Fibroblast of mammary gland (primary cell): ENCODE measurements around the gene RAB3IL1.
A peak's percentile ranks its signal among the peaks of the same experiment; 100 is the strongest.

Experiments
- DNase-seq: peaks from one replicate; pipeline ENCODE4 v3.0.0-alpha.2; 2010; ENCODE audit warnings: low read depth
- H3K4me3 ChIP-seq: 2 replicates; pipeline ENCODE4 v1.5.1; 2011; ENCODE audit warnings: low read depth, mild to moderate bottlenecking, low read length, moderate library complexity; ENCODE audit not compliant: control insufficient read depth
- TF ChIP-seq, protein P1 (sequence below): conservative IDR thresholded peaks from 2 replicates; pipeline ENCODE4 v1.5.1; 2011; ENCODE audit warnings: low read depth, low read length, inconsistent platforms; ENCODE audit not compliant: control insufficient read depth, insufficient read depth

RAB3IL1 gene

DNA sequence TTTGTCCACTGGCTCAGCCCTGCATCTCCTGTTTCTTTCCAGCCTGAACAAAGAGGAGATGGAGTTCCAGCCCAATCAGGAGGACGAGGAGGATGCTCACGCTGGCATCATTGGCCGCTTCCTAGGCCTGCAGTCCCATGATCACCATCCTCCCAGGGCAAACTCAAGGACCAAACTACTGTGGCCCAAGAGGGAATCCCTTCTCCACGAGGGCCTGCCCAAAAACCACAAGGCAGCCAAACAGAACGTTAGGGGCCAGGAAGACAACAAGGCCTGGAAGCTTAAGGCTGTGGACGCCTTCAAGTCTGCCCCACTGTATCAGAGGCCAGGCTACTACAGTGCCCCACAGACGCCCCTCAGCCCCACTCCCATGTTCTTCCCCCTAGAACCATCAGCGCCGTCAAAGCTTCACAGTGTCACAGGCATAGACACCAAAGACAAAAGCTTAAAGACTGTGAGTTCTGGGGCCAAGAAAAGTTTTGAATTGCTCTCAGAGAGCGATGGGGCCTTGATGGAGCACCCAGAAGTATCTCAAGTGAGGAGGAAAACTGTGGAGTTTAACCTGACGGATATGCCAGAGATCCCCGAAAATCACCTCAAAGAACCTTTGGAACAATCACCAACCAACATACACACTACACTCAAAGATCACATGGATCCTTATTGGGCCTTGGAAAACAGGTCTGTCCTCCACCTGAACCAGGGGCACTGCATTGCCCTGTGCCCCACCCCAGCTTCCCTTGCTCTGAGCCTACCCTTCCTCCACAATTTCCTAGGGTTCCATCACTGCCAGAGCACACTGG, 45.0 kb upstream of the RAB3IL1 start:
- TF ChIP-seq, protein P1, sequence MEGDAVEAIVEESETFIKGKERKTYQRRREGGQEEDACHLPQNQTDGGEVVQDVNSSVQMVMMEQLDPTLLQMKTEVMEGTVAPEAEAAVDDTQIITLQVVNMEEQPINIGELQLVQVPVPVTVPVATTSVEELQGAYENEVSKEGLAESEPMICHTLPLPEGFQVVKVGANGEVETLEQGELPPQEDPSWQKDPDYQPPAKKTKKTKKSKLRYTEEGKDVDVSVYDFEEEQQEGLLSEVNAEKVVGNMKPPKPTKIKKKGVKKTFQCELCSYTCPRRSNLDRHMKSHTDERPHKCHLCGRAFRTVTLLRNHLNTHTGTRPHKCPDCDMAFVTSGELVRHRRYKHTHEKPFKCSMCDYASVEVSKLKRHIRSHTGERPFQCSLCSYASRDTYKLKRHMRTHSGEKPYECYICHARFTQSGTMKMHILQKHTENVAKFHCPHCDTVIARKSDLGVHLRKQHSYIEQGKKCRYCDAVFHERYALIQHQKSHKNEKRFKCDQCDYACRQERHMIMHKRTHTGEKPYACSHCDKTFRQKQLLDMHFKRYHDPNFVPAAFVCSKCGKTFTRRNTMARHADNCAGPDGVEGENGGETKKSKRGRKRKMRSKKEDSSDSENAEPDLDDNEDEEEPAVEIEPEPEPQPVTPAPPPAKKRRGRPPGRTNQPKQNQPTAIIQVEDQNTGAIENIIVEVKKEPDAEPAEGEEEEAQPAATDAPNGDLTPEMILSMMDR: no peak
- H3K4me3 ChIP-seq: no peak overlapping the region
- peak; percentile 28 for DNase-seq

DNA sequence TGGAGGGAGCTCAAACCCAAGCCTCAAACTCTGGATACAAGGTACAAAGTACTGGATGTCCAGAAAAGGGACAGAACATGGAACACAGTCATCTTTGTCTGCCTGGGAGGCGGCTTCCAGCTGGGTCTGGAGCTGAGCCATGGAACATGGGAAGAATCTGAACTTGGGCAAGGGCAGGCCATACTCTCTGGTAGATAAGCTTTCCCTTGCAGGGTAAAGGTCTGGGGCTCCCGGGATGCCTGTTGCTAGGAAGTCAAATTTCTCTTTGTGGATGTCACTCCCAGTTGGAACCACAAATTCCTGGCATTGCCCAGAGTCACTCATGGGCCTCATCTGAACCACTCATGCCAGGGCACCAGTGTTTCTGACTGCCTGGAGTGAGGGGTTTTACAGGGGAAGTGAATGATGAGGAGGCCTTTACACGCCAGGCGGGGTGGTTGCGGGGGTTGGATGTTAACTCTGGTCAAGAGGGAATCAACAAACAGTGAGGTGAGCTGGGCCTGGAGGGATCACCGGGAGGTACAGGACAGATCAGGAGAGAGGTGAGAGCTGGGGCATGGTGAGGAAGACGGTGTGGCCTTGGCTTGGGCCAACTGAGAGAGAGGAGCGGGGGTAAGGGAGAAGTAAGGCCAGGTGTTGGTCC, 44.3 kb upstream of the RAB3IL1 start:
- peak; percentile 53 for DNase-seq
- no peak overlapping the region for H3K4me3 ChIP-seq
- TF ChIP-seq, protein P1: no peak

DNA sequence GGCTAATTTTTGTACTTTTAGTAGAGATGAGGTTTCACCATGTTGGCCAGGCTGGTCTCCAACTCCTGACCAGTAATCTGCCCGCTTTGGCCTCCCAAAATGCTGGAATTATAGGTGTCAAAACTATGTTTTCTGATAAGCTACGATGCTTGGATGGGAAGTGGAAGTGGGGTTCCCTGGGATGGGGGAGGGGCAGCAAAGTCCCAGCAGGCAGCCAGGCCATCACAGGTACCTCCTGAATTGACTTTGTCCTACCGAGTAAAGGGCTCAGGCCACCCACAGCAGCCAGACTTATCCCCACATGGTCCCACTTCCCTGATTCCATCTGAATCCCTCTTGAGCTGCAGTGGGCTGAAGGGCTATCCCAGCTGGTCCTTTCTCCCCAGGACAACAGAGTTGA, 43.2 kb upstream of the RAB3IL1 start:
- TF ChIP-seq, protein P1: no peak
- H3K4me3 ChIP-seq: no peak overlapping the region
- no peak for DNase-seq

DNA sequence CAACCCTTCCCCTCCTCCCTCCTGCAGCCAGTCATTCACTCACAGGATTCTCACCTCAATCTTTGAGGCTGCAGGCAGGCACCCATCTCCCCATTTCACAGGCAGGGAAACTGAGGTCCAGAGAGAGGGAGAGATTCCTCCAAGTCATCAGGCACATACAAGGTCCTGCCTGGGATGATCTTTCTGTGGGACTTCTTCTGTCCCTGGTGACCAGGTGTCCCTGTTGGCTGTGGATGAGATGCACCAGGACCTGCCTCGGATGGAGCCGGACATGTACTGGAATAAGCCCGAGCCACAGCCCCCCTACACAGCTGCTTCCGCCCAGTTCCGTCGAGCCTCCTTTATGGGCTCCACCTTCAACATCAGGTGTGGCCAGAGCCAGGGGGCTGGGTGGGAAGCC, 42.3 kb upstream of the RAB3IL1 start:
- TF ChIP-seq, protein P1: no peak
- no peak overlapping the region for H3K4me3 ChIP-seq
- DNase-seq: no peak

DNA sequence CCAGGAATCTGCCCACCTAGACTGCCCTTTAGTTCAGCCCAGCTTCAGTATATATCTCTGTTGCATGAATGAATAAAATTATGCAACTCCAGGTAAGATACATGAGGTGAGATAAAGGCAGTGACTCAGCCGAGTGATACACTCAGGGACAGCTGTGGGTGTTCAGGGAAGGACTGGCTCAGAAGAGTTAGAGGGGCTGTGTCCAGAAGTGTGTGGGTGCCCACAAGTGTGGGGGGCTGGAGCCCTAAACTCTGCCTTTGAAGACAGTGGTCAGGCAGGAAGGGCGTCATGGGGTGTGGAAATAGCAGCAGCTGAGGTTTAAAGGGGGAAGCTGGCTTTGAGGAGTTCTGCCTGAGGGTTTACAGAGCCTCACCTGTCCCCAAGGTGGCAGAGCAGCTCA, 41.7 kb upstream of the RAB3IL1 start:
- DNase-seq: no peak
- TF ChIP-seq, protein P1: no peak
- H3K4me3 ChIP-seq: no peak overlapping the region

DNA sequence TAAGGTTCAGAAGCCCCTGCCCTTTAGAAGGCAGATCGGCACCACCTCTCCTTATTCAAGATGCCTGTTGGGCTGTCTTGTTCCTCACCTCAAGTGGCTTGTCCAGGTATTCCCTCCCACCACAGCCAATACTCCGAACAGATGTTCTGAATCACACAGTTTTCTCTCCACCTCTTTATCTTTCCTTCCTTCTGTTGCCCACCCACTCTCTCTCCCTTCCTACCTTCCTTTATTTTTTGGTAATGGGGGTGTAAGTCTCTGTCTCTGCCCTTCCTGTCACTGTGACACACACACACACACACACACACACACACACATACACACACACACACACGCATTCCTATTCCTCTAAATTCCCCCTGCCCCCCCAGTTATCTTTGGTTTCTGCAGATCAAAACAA, 41.2 kb upstream of the RAB3IL1 start:
- TF ChIP-seq, protein P1: no peak
- H3K4me3 ChIP-seq: no peak overlapping the region
- DNase-seq: no peak
